Colonic mucosa (tissue), 4 donors: ENCODE data around the gene HSPA1L. TPM values are rescaled to one million over a fixed set of nuclear protein-coding genes. Genes with fewer than 3 reads are reported as not detected.

Source experiments
- DNase-seq: peaks from one replicate; pipeline ENCODE4 v3.0.0-alpha.2; 2020
- H3K27ac ChIP-seq: fragments of 200-600 bp; one replicate; pipeline ENCODE4 v1.8.0; 2021
- H3K27me3 ChIP-seq: fragments of 200-600 bp; one replicate; pipeline ENCODE4 v1.8.0; 2021
- H3K36me3 ChIP-seq: fragments of 200-600 bp; one replicate; pipeline ENCODE4 v1.8.0; 2021
- H3K4me1 ChIP-seq: fragments of 200-600 bp; one replicate; pipeline ENCODE4 v1.8.0; 2021; ENCODE audit warnings: mild to moderate bottlenecking
- H3K4me3 ChIP-seq: fragments of 200-600 bp; one replicate; pipeline ENCODE4 v1.8.0; 2021
- H3K9ac ChIP-seq, 2 donors: one replicate each; pipeline ENCODE4 v1.7.0; 2013; ENCODE audit warnings: control low read depth in 2 of 2, low read depth in 2 of 2, low read length in 2 of 2
- H3K9me3 ChIP-seq: fragments of 200-600 bp; one replicate; pipeline ENCODE4 v1.8.0; 2021
- CTCF ChIP-seq: fragments of 200-600 bp; IDR thresholded peaks from one replicate; pipeline ENCODE4 v1.8.0; 2022; ENCODE audit warnings: antibody characterized with exemption, mild to moderate bottlenecking
- intact Hi-C: fragments of 100-400 bp; cut with DNase I; formaldehyde crosslinking; loops from one replicate; pipeline ENCODE4 v1.14.1; 2022
- total RNA-seq, 2 donors: library from RNA; stranded (reverse); fragmentation: NEBNext Ultra II Directional in 1 of 2; extraction: Animal tissue kit (Norgen Biotek cat#: 25700) in 1 of 2; gene quantifications; one replicate each; pipeline ENCODE4 v1.2.1, GENCODE V29; 2021
- donor health status: healthy.
- donor health status: DM: no; HTN: no; CAD: no.
- donor health status: DM: no; HTN: no; CAD: no.

Gene HSPA1L
- total RNA-seq, 2 donors from 2014 or later, result 0.98 to 1.4 TPM

GRCh38 chr6:31784098-31784925, 30.8 kb downstream of the HSPA1L start:
- no peak for DNase-seq
- TF ChIP-seq CTCF, result no peak
- Histone ChIP-seq H3K4me1 (no peaks in the 10 kb centered on the region), H3K27me3 (no peaks in the 10 kb centered on the region), H3K9me3 (no peaks in the 10 kb centered on the region), H3K9ac (no peak overlapping the region), H3K36me3 (no peaks in the 10 kb centered on the region), H3K27ac (no peak overlapping the region), H3K4me3 (no peak overlapping the region)
- intact Hi-C loops, result no loop called here

GRCh38 chr6:31782126-31782855, 32.8 kb downstream of the HSPA1L start:
- no peaks in the 10 kb centered on the region for H3K9me3 ChIP-seq
- no peaks in the 10 kb centered on the region for H3K36me3 ChIP-seq
- no peak overlapping the region for H3K27ac ChIP-seq
- TF ChIP-seq CTCF, result no peak
- no peaks in the 10 kb centered on the region for H3K4me1 ChIP-seq
- DNase-seq, result no peak
- intact Hi-C loops, result no loop called here
- H3K4me3 ChIP-seq, result no peak overlapping the region
- no peaks in the 10 kb centered on the region for H3K27me3 ChIP-seq
- H3K9ac ChIP-seq, result no peak overlapping the region

GRCh38 chr6:31781244-31782125, 33.6 kb downstream of the HSPA1L start:
- Histone ChIP-seq H3K27ac (no peak overlapping the region), H3K9ac (peak overlapping the region in 1 of 2 donors; percentile 9), H3K4me1 (peaks cover 4% of the 10 kb centered on the region), H3K4me3 (no peak overlapping the region), H3K9me3 (no peaks in the 10 kb centered on the region), H3K36me3 (no peaks in the 10 kb centered on the region), H3K27me3 (no peaks in the 10 kb centered on the region)
- no peak for TF ChIP-seq CTCF
- DNase-seq, result no peak
- intact Hi-C loops, result no loop called here

- TF ChIP-seq CTCF, result no peak
- Histone ChIP-seq H3K27ac (no peak overlapping the region), H3K4me3 (no peak overlapping the region), H3K9ac (no peak overlapping the region), H3K36me3 (no peaks in the 10 kb centered on the region), H3K4me1 (peaks cover 4% of the 10 kb centered on the region), H3K27me3 (no peaks in the 10 kb centered on the region), H3K9me3 (no peaks in the 10 kb centered on the region)
- intact Hi-C loops, result no loop called here
- no peak for DNase-seq
Measured at GRCh38 chr6:31780507-31781243, 34.4 kb downstream of the HSPA1L start.
